ENCODE measurements around the gene PSMB3.

GRCh38 chr17:38748892-38749222 is 3.7 kb upstream of the PSMB3 start:
- TF ChIP-seq POLR2A (IDR thresholded peaks at IDR 0.05) = no peak
- no peak for TF ChIP-seq CTCF (IDR thresholded peaks at IDR 0.05)
